Keratinocyte (primary cell): Measurements from ENCODE around the gene SLC19A1.

Experiments
- EZH2 ChIP-seq: IDR thresholded peaks from one replicate; pipeline ENCODE4 v1.6.1; 2012; ENCODE audit warnings: inconsistent platforms, mild to moderate bottlenecking, low read length, moderate library complexity
- TF ChIP-seq, protein P1 (sequence below), 3 experiments: IDR thresholded peaks in 1 of 3; conservative IDR thresholded peaks in 1 of 3; optimal IDR thresholded peaks in 1 of 3; 2 replicates in 2 of 3; 3 replicates in 1 of 3; pipeline versions ENCODE3 to v1.5.1; 2011; ENCODE audit warnings: low read length in 3 of 3, mild to moderate bottlenecking in 3 of 3, moderate library complexity in 2 of 3, control low read depth in 1 of 3, inconsistent platforms in 1 of 3; ENCODE audit not compliant: insufficient read depth in 2 of 3; ENCODE audit errors: extremely low read depth in 1 of 3

DNA sequence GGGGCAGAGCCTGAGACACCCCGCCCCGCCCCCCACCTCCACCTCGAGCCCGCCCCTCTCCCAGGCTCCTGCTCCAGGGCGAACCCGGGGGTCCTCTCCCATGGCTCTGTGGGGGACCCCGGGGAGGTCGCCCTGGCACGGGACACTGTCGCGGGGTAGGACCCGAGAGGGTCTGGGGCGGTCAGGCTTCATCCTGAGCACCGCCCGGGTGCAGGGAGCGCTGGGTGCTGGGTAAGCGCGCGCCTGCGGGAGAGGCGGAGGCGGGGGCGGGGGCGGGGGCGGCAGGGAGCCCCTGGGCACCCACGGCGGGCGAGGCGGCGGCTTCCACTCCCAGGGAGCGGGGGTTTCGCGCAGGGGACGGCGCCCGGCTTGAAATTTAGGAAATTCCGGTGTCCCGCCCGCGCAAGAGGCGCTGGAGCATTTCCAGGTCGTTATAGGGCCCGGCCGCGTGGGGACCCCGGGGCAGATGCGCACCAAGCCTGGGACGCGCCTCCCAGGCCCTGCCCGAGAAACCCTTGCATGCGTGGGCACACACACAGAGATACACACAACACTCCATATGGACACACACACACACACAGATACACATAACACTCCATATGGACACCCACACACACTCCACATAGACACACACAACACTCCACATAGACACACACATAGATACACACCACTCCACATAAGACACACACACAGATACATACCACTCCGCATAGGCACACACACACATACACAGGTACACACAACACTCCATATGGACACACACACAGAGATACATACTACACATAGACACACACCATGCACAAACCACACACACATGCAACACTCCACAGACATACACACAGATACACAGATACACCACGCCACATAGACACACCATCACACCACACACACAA lies 48.7 kb upstream of the SLC19A1 start:
- TF ChIP-seq, protein P1, sequence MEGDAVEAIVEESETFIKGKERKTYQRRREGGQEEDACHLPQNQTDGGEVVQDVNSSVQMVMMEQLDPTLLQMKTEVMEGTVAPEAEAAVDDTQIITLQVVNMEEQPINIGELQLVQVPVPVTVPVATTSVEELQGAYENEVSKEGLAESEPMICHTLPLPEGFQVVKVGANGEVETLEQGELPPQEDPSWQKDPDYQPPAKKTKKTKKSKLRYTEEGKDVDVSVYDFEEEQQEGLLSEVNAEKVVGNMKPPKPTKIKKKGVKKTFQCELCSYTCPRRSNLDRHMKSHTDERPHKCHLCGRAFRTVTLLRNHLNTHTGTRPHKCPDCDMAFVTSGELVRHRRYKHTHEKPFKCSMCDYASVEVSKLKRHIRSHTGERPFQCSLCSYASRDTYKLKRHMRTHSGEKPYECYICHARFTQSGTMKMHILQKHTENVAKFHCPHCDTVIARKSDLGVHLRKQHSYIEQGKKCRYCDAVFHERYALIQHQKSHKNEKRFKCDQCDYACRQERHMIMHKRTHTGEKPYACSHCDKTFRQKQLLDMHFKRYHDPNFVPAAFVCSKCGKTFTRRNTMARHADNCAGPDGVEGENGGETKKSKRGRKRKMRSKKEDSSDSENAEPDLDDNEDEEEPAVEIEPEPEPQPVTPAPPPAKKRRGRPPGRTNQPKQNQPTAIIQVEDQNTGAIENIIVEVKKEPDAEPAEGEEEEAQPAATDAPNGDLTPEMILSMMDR (optimal IDR thresholded peaks at IDR 0.05 in 1 of 3, IDR thresholded peaks at IDR 0.05 in 1 of 3, conservative IDR thresholded peaks at IDR 0.05 in 1 of 3; ENCODE audit: extremely low read depth in 1 of 3, insufficient read depth in 2 of 3, low read length in 3 of 3), result no peak
- TF ChIP-seq EZH2, result peak; percentile 71
